Activated CD8-positive, alpha-beta T cell treated with anti-CD3 and anti-CD28 coated beads for 36 hours (primary cell): ENCODE measurements around the gene YPEL4. TPM values are rescaled to one million over a fixed set of nuclear protein-coding genes. Genes with fewer than 3 reads are reported as not detected.
A peak's percentile ranks its signal among the peaks of the same experiment; 100 is the strongest.
"Not testable (repeated sequence)": the region's sequence is repeated elsewhere in the genome, so short reads cannot be mapped to it uniquely, and the experiment has no call there.

Experiments
- ATAC-seq: fragments of 200-7000 bp; cut with Tn5 transposase; one replicate; pipeline ENCODE4 v1.10.0; 2021; ENCODE audit warnings: mild to moderate bottlenecking, moderate library complexity
- CTCF ChIA-PET: fragments of 350-600 bp; sonication (Branson Sonifier 250); formaldehyde crosslinking; loops from one replicate; lab custom pipeline; 2021; ENCODE audit warnings: antibody characterized with exemption; lab: Charles Lee
- POLR2A ChIA-PET: fragments of 350-600 bp; sonication (Branson Sonifier 250); formaldehyde crosslinking; loops from one replicate; lab custom pipeline; 2021; ENCODE audit warnings: antibody characterized with exemption; lab: Charles Lee
- DNase-seq: peaks from one replicate; pipeline ENCODE4 v3.0.0-alpha.2; 2020
- H3K27ac Mint-ChIP-seq: one replicate; pipeline ENCODE4 v1.8.0; 2021; ENCODE audit warnings: mild to moderate bottlenecking, mixed read lengths
- H3K27me3 Mint-ChIP-seq: one replicate; pipeline ENCODE4 v1.8.0; 2021; ENCODE audit warnings: mixed read lengths
- H3K36me3 Mint-ChIP-seq: one replicate; pipeline ENCODE4 v1.8.0; 2021; ENCODE audit warnings: low read depth, mixed read lengths
- H3K4me1 Mint-ChIP-seq: one replicate; pipeline ENCODE4 v1.8.0; 2021; ENCODE audit warnings: low read depth, mixed read lengths
- H3K4me3 Mint-ChIP-seq: one replicate; pipeline ENCODE4 v1.8.0; 2021; ENCODE audit warnings: mild to moderate bottlenecking, moderate library complexity, mixed read lengths
- H3K9me3 Mint-ChIP-seq: one replicate; pipeline ENCODE4 v1.8.0; 2021; ENCODE audit warnings: mixed read lengths
- intact Hi-C: fragments of 100-400 bp; cut with micrococcal nuclease; formaldehyde crosslinking; loops from one replicate; pipeline ENCODE4 v1.10.0; 2022
- total RNA-seq, 2 experiments: library from RNA; stranded (reverse); gene quantifications; one replicate each; pipeline ENCODE4 v1.2.3, GENCODE V29; 2021
- TF ChIP-seq, protein P1 (sequence below): fragments of 200-600 bp; IDR thresholded peaks from one replicate; pipeline ENCODE4 v1.8.0; 2022; ENCODE audit warnings: antibody characterized with exemption, mild to moderate bottlenecking

YPEL4 gene
- total RNA-seq, 2 experiments from 2014 or later: 0.43 to 0.54 TPM

- intact Hi-C loops: no loop called here
- CTCF ChIA-PET: interaction anchor here (1.2 to 3.1 kb wide), 7 partner anchors 9 to 195 kb away, joined by 3 to 12 read pairs (median 6); partner anchors contain the start of gene UBE2L6
- Mint-ChIP-seq H3K36me3 (peaks cover 2% of the 10 kb centered on the region), H3K4me1 (peaks cover 34% of the 10 kb centered on the region), H3K4me3 (no peak overlapping the region), H3K27me3 (peaks cover 8% of the 10 kb centered on the region), H3K9me3 (no peaks in the 10 kb centered on the region), H3K27ac (peak overlapping the region; percentile 72)
- POLR2A ChIA-PET: interaction anchor here (1.5 kb wide), 1 partner anchor 85 kb away, joined by 3 read pairs; the partner anchor contains the start of gene UBE2L6
- ATAC-seq: no peak
- no peak for DNase-seq
- TF ChIP-seq, protein P1, sequence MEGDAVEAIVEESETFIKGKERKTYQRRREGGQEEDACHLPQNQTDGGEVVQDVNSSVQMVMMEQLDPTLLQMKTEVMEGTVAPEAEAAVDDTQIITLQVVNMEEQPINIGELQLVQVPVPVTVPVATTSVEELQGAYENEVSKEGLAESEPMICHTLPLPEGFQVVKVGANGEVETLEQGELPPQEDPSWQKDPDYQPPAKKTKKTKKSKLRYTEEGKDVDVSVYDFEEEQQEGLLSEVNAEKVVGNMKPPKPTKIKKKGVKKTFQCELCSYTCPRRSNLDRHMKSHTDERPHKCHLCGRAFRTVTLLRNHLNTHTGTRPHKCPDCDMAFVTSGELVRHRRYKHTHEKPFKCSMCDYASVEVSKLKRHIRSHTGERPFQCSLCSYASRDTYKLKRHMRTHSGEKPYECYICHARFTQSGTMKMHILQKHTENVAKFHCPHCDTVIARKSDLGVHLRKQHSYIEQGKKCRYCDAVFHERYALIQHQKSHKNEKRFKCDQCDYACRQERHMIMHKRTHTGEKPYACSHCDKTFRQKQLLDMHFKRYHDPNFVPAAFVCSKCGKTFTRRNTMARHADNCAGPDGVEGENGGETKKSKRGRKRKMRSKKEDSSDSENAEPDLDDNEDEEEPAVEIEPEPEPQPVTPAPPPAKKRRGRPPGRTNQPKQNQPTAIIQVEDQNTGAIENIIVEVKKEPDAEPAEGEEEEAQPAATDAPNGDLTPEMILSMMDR: no peak
Measured at GRCh38 chr11:57653163-57653562, 3.5 kb upstream of the YPEL4 start.

DNA sequence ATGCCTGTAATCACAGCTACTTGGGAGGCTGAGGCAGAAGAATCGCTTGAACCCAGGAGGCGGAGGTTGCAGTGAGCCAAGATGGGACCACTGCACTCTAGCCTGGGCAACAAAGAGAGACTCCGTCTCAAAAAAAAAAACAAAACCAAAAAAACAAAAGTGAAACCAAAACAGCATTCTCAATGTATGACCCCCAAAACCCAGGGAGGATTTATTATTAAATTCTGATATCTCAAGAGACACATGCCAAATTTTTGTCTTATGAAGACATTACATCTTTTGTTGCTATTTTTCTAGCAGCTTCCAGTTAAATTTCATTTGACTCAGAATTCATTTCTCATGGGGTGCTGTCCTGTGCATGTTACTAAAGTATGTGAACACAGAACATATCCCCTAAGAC is 3.0 kb upstream of the YPEL4 start:
- TF ChIP-seq, protein P1: no peak
- peak overlapping the region; percentile 69 for H3K27ac Mint-ChIP-seq
- ChIA-PET POLR2A (interaction anchor here (1.5 kb wide), 1 partner anchor 85 kb away, joined by 3 read pairs; the partner anchor contains the start of gene UBE2L6), CTCF (interaction anchor here (1.2 to 3.1 kb wide), 4 partner anchors 8 to 85 kb away, joined by 3 to 12 read pairs (median 8); partner anchors contain the start of gene UBE2L6)
- H3K36me3 Mint-ChIP-seq: peaks cover 2% of the 10 kb centered on the region
- ATAC-seq: no peak
- intact Hi-C loops: no loop called here
- DNase-seq: no peak
- peak overlapping the region; percentile 40 for H3K4me3 Mint-ChIP-seq
- H3K9me3 Mint-ChIP-seq: no peaks in the 10 kb centered on the region
- H3K27me3 Mint-ChIP-seq: peaks cover 13% of the 10 kb centered on the region
- peaks cover 35% of the 10 kb centered on the region for H3K4me1 Mint-ChIP-seq

GRCh38 chr11:57652230-57652629 is 2.5 kb upstream of the YPEL4 start:
- H3K27ac Mint-ChIP-seq: peak overlapping the region; percentile 69
- DNase-seq: peak; percentile 56
- CTCF ChIA-PET: interaction anchor here (1.2 to 1.6 kb wide), 2 partner anchors 8 to 12 kb away, joined by 4 to 12 read pairs; no protein-coding TSS in a partner anchor
- H3K4me3 Mint-ChIP-seq: peak overlapping the region; percentile 40
- intact Hi-C loops, ATAC-seq, H3K36me3 Mint-ChIP-seq, H3K9me3 Mint-ChIP-seq: not testable (repeated sequence)
- peaks cover 35% of the 10 kb centered on the region for H3K4me1 Mint-ChIP-seq
- peaks cover 17% of the 10 kb centered on the region for H3K27me3 Mint-ChIP-seq
- POLR2A ChIA-PET: interaction anchor here (0.8 to 1.5 kb wide), 2 partner anchors 84 to 89 kb away, joined by 3 read pairs; partner anchors contain the start of genes SELENOH and UBE2L6

- DNase-seq: no peak
- Mint-ChIP-seq H3K4me1 (peaks cover 38% of the 10 kb centered on the region), H3K27me3 (peaks cover 25% of the 10 kb centered on the region), H3K36me3 (no peaks in the 10 kb centered on the region), H3K9me3 (no peaks in the 10 kb centered on the region), H3K4me3 (no peak overlapping the region), H3K27ac (no peak overlapping the region)
- ChIA-PET CTCF (interaction anchor here (0.8 to 1.6 kb wide), 3 partner anchors 11 to 149 kb away, joined by 3 to 12 read pairs (median 3); partner anchors contain the start of gene UBE2L6), POLR2A (interaction anchor here (0.8 kb wide), 1 partner anchor 90 kb away, joined by 3 read pairs; the partner anchor contains the start of gene SELENOH)
- TF ChIP-seq, protein P1: no peak
- ATAC-seq: no peak
- intact Hi-C loops: no loop called here
Measured at GRCh38 chr11:57651408-57651807, 1.7 kb upstream of the YPEL4 start.

- POLR2A ChIA-PET: no interaction called here
Measured at GRCh38 chr11:57650739-57651090, 1.0 kb upstream of the YPEL4 start.

More at GRCh38 chr11:57650739-57651090, 1.0 kb upstream of the YPEL4 start:
- peaks cover 32% of the 10 kb centered on the region for H3K27me3 Mint-ChIP-seq
- H3K27ac Mint-ChIP-seq: no peak overlapping the region
- no peak for DNase-seq
- H3K9me3 Mint-ChIP-seq: no peaks in the 10 kb centered on the region
- CTCF ChIA-PET: interaction anchor here (1.4 kb wide), 1 partner anchor 150 kb away, joined by 3 read pairs; no protein-coding TSS in a partner anchor
- intact Hi-C loops: no loop called here
- no peak for ATAC-seq
- H3K4me1 Mint-ChIP-seq: peaks cover 43% of the 10 kb centered on the region
- TF ChIP-seq, protein P1: no peak
- H3K4me3 Mint-ChIP-seq: no peak overlapping the region
- H3K36me3 Mint-ChIP-seq: no peaks in the 10 kb centered on the region
